Type B pancreatic cell (in vitro differentiated cells): ENCODE data around the gene SLC1A2. TPM values are rescaled to one million over a fixed set of nuclear protein-coding genes. Genes with fewer than 3 reads are reported as not detected.

Source experiments
- DNase-seq: peaks from one replicate; pipeline ENCODE4 v3.0.0; 2021; ENCODE audit warnings: mixed read lengths; ENCODE audit not compliant: unreplicated experiment; ENCODE audit errors: extremely low spot score
- H3K27ac Mint-ChIP-seq: 2 replicates; pipeline ENCODE4 v1.8.0; 2021; ENCODE audit warnings: mild to moderate bottlenecking, mixed read lengths
- H3K27me3 Mint-ChIP-seq: 2 replicates; pipeline ENCODE4 v1.8.0; 2021; ENCODE audit warnings: mixed read lengths
- H3K36me3 Mint-ChIP-seq: 2 replicates; pipeline ENCODE4 v1.8.0; 2021; ENCODE audit warnings: mixed read lengths
- H3K4me1 Mint-ChIP-seq: one replicate; pipeline ENCODE4 v1.8.0; 2021; ENCODE audit warnings: mixed read lengths; ENCODE audit not compliant: unreplicated experiment
- H3K4me3 Mint-ChIP-seq: 2 replicates; pipeline ENCODE4 v1.8.0; 2021; ENCODE audit warnings: mild to moderate bottlenecking, mixed read lengths
- H3K9me3 Mint-ChIP-seq: 2 replicates; pipeline ENCODE4 v1.8.0; 2021; ENCODE audit warnings: mixed read lengths
- total RNA-seq: library from RNA; stranded (reverse); gene quantifications from 2 replicates; pipeline ENCODE4 v1.2.1, GENCODE V29; 2021; ENCODE audit warnings: low replicate concordance
- TF ChIP-seq, protein P1 (sequence below): fragments of 200-600 bp; sonication (generic); conservative IDR thresholded peaks from 2 replicates; pipeline ENCODE4 v1.5.0; 2021; ENCODE audit warnings: antibody characterized with exemption, mild to moderate bottlenecking

SLC1A2 gene
- total RNA-seq, 1 donor from 2014 or later, result 7.4 TPM

DNA sequence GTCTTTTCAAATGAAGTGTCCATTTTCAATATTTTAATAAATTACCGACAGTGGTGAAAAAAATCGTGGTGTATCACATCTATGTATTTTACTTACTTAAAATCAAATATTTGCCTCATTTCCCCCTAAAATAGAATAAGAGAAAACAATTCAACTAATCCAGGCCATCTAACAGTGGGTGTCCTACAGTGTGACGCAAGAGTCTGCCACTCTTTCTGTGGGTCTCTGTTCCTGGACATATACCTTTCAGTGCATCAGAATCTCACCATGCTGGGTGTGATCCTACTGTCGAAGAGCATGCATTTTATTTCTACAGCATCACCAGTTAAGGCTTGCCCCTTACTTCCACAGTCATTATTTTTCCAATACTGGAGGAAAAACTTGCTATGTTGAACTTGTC is 169.2 kb downstream of the SLC1A2 start:
- H3K36me3 Mint-ChIP-seq, result no peaks in the 10 kb centered on the region
- no peak for DNase-seq
- no peak overlapping the region for H3K27ac Mint-ChIP-seq
- H3K4me3 Mint-ChIP-seq, result no peak overlapping the region
- peaks cover 3% of the 10 kb centered on the region for H3K27me3 Mint-ChIP-seq
- H3K4me1 Mint-ChIP-seq, result no peaks in the 10 kb centered on the region
- H3K9me3 Mint-ChIP-seq, result no peaks in the 10 kb centered on the region
- TF ChIP-seq, protein P1, sequence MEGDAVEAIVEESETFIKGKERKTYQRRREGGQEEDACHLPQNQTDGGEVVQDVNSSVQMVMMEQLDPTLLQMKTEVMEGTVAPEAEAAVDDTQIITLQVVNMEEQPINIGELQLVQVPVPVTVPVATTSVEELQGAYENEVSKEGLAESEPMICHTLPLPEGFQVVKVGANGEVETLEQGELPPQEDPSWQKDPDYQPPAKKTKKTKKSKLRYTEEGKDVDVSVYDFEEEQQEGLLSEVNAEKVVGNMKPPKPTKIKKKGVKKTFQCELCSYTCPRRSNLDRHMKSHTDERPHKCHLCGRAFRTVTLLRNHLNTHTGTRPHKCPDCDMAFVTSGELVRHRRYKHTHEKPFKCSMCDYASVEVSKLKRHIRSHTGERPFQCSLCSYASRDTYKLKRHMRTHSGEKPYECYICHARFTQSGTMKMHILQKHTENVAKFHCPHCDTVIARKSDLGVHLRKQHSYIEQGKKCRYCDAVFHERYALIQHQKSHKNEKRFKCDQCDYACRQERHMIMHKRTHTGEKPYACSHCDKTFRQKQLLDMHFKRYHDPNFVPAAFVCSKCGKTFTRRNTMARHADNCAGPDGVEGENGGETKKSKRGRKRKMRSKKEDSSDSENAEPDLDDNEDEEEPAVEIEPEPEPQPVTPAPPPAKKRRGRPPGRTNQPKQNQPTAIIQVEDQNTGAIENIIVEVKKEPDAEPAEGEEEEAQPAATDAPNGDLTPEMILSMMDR, result no peak

GRCh38 chr11:35248558-35249323 is 170.6 kb downstream of the SLC1A2 start:
- no peak overlapping the region for H3K4me3 Mint-ChIP-seq
- no peak for DNase-seq
- H3K27me3 Mint-ChIP-seq, result no peaks in the 10 kb centered on the region
- no peaks in the 10 kb centered on the region for H3K36me3 Mint-ChIP-seq
- no peaks in the 10 kb centered on the region for H3K9me3 Mint-ChIP-seq
- TF ChIP-seq, protein P1, result no peak
- H3K27ac Mint-ChIP-seq, result no peak overlapping the region
- H3K4me1 Mint-ChIP-seq, result no peaks in the 10 kb centered on the region

GRCh38 chr11:35247863-35248262 is 171.5 kb downstream of the SLC1A2 start:
- Mint-ChIP-seq H3K9me3 (no peaks in the 10 kb centered on the region), H3K4me1 (no peaks in the 10 kb centered on the region), H3K36me3 (no peaks in the 10 kb centered on the region), H3K27me3 (no peaks in the 10 kb centered on the region), H3K4me3 (no peak overlapping the region), H3K27ac (no peak overlapping the region)
- TF ChIP-seq, protein P1, result no peak
- no peak for DNase-seq

DNA sequence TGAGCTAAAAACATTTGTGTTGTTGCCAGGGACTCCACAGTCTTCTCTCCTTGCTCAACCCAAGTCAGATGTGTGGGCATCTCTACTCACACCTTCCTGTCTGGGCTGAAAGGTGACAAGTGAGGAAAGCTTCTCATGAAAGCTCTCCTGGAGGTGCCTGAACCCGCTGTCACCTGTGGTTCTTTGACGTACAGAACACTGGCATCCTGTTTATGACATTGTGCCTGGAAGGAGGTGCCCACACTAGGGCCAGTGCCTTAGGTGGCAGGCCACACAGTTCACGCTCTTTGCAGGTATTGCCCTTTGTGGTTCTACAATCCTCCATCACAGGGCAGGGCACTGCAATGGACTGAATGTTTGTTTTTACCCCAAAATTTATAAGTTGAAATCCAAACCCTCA is 171.9 kb downstream of the SLC1A2 start:
- H3K4me1 Mint-ChIP-seq, result no peaks in the 10 kb centered on the region

DNA sequence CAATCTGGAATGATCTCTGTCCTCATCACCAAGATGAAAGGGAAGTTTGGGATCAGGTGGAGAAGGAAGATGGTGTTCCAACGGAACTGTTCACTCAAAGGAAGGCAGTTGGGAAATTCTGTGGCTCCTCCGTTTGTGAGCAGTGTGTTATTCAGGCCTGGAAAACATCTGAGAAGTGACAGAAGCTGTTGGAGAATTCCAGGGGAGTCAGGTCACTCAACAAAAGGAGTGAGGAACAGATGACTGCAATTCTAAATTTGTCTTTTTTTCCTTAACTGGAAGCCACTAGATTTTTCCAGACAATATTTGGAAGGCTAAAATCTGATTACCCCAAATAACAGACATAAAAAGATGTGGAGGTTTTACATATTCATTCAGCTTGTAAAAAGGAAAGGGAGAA is 172.6 kb downstream of the SLC1A2 start:
- H3K27me3 Mint-ChIP-seq, result no peaks in the 10 kb centered on the region
- TF ChIP-seq, protein P1, result no peak

More for the DNA sequence above, 171.9 kb downstream of the SLC1A2 start:
- TF ChIP-seq, protein P1, result no peak
- DNase-seq, result no peak
- Mint-ChIP-seq H3K4me3 (no peak overlapping the region), H3K27ac (no peak overlapping the region), H3K27me3 (no peaks in the 10 kb centered on the region), H3K9me3 (no peaks in the 10 kb centered on the region), H3K36me3 (no peaks in the 10 kb centered on the region)

More for the DNA sequence above, 172.6 kb downstream of the SLC1A2 start:
- DNase-seq, result no peak
- Mint-ChIP-seq H3K36me3 (no peaks in the 10 kb centered on the region), H3K9me3 (no peaks in the 10 kb centered on the region), H3K4me1 (no peaks in the 10 kb centered on the region), H3K27ac (no peak overlapping the region), H3K4me3 (no peak overlapping the region)
